CD14-positive monocyte (primary cell): Measurements from ENCODE around the gene CLK4. TPM values are rescaled to one million over a fixed set of nuclear protein-coding genes. Genes with fewer than 3 reads are reported as not detected.

ENCODE experiments used
- DNase-seq, 3 donors: peaks; one replicate each; pipeline ENCODE4 v3.0.0-alpha.2; 2011 to 2022
- H2AFZ ChIP-seq: 2 replicates; pipeline ENCODE4 v1.6.0; 2012; ENCODE audit warnings: mild to moderate bottlenecking, low read depth, low read length, inconsistent platforms; ENCODE audit not compliant: insufficient read depth, poor library complexity, severe bottlenecking
- H3K27ac ChIP-seq, 2 donors: 1 replicate in 1 of 2; 2 replicates in 1 of 2; pipeline ENCODE4 v1.5.1; 2012 to 2013; ENCODE audit warnings: low read length in 2 of 2, control low read depth in 1 of 2, inconsistent platforms in 1 of 2, low read depth in 1 of 2, mild to moderate bottlenecking in 1 of 2
- H3K27me3 ChIP-seq, 2 donors: one replicate each; pipeline versions ENCODE4 v1.6.0 to v1.6.1; 2011 to 2013; ENCODE audit warnings: low read length in 2 of 2; ENCODE audit not compliant: control insufficient read depth in 2 of 2, insufficient read depth in 2 of 2
- H3K36me3 ChIP-seq, 2 donors: replicated peaks in 1 of 2; 1 replicate in 1 of 2; 2 replicates in 1 of 2; pipeline versions ENCODE4 v1.5.1 to v1.6.1; 2012 to 2013; ENCODE audit warnings: low read length in 2 of 2, control low read depth in 1 of 2, inconsistent platforms in 1 of 2, mild to moderate bottlenecking in 1 of 2; ENCODE audit not compliant: insufficient read depth in 2 of 2, control insufficient read depth in 1 of 2
- H3K4me1 ChIP-seq, 2 donors: 1 replicate in 1 of 2; 2 replicates in 1 of 2; pipeline versions ENCODE4 v1.5.1 to v1.6.1; 2012 to 2013; ENCODE audit warnings: low read length in 2 of 2, control low read depth in 1 of 2, inconsistent platforms in 1 of 2, mild to moderate bottlenecking in 1 of 2, moderate library complexity in 1 of 2; ENCODE audit not compliant: insufficient read depth in 2 of 2, control insufficient read depth in 1 of 2
- H3K4me2 ChIP-seq: replicated peaks from 2 replicates; pipeline ENCODE3; 2012; ENCODE audit warnings: low read length, moderate library complexity, mild to moderate bottlenecking; ENCODE audit not compliant: poor library complexity, severe bottlenecking; ENCODE audit errors: extremely low read depth
- H3K4me3 ChIP-seq, 3 experiments: fragments of 200-600 bp in 1 of 3; sonication (generic) in 1 of 3; replicated peaks in 1 of 3; 1 replicate in 2 of 3; 2 replicates in 1 of 3; pipeline ENCODE4 v1.5.1; 2011 to 2013; ENCODE audit warnings: low read length in 3 of 3, mild to moderate bottlenecking in 3 of 3, control low read depth in 2 of 3, low read depth in 2 of 3, inconsistent platforms in 1 of 3, moderate library complexity in 1 of 3
- H3K79me2 ChIP-seq: 2 replicates; pipeline ENCODE4 v1.6.0; 2012; ENCODE audit warnings: mild to moderate bottlenecking, control low read depth, inconsistent platforms, low read length, moderate library complexity; ENCODE audit not compliant: insufficient read depth
- H3K9ac ChIP-seq: 2 replicates; pipeline ENCODE4 v1.6.0; 2017; ENCODE audit warnings: low read length, mild to moderate bottlenecking; ENCODE audit not compliant: insufficient read depth, poor library complexity, severe bottlenecking
- H3K9me3 ChIP-seq, 2 donors: replicated peaks in 1 of 2; 1 replicate in 1 of 2; 2 replicates in 1 of 2; pipeline versions ENCODE4 v1.5.1 to v1.6.1; 2012 to 2013; ENCODE audit warnings: low read length in 2 of 2, control low read depth in 1 of 2; ENCODE audit not compliant: control insufficient read depth in 1 of 2, insufficient read depth in 1 of 2
- H4K20me1 ChIP-seq: 2 replicates; pipeline ENCODE4 v1.6.0; 2012; ENCODE audit warnings: mild to moderate bottlenecking, low read length, control low read depth, moderate library complexity; ENCODE audit not compliant: insufficient read depth
- H3K27ac Mint-ChIP-seq, 7 donors: one replicate each; pipeline ENCODE4 v1.8.0; 2020; ENCODE audit warnings: mild to moderate bottlenecking in 7 of 7, mixed read lengths in 7 of 7, moderate library complexity in 6 of 7, inconsistent platforms in 2 of 7
- H3K27me3 Mint-ChIP-seq, 3 donors: one replicate each; pipeline ENCODE4 v1.8.0; 2021 to 2022; ENCODE audit warnings: low read depth in 3 of 3, mild to moderate bottlenecking in 3 of 3, mixed read lengths in 3 of 3, moderate library complexity in 3 of 3, inconsistent platforms in 1 of 3
- H3K36me3 Mint-ChIP-seq, 2 donors: one replicate each; pipeline ENCODE4 v1.8.0; 2020; ENCODE audit warnings: mixed read lengths in 2 of 2, inconsistent platforms in 1 of 2, mild to moderate bottlenecking in 1 of 2
- H3K4me1 Mint-ChIP-seq: one replicate; pipeline ENCODE4 v1.8.0; 2020; ENCODE audit warnings: mild to moderate bottlenecking, mixed read lengths
- H3K4me3 Mint-ChIP-seq, 2 donors: one replicate each; pipeline ENCODE4 v1.8.0; 2020; ENCODE audit warnings: mild to moderate bottlenecking in 2 of 2, mixed read lengths in 2 of 2, moderate library complexity in 1 of 2
- H3K9me3 Mint-ChIP-seq, 7 donors: one replicate each; pipeline ENCODE4 v1.8.0; 2020 to 2022; ENCODE audit warnings: mixed read lengths in 7 of 7, mild to moderate bottlenecking in 6 of 7, moderate library complexity in 6 of 7, inconsistent platforms in 2 of 7
- CTCF ChIP-seq: fragments of 200-600 bp; IDR thresholded peaks from one replicate; pipeline ENCODE4 v1.8.0; 2022; ENCODE audit warnings: antibody characterized with exemption, mild to moderate bottlenecking
- WGBS: methylation state at CpG from one replicate; pipeline ENCODE4 v1.1.5; 2013; ENCODE audit warnings: missing lambda C conversion rate; ENCODE audit not compliant: insufficient coverage; 5-methylcytosine and 5-hydroxymethylcytosine counted together
- intact Hi-C, 2 donors: fragments of 100-400 bp; cut with micrococcal nuclease; formaldehyde crosslinking; loops; one replicate each; pipeline versions ENCODE4 v1.15.0 to v1.15.1; 2023
- polyA plus RNA-seq, 3 donors: library from polyadenylated mRNA; depleted of rRNA in 1 of 3; unstranded in 2 of 3; stranded (reverse) in 1 of 3; fragments of 300-500 nt in 2 of 3; fragments of >200 nt in 1 of 3; fragmentation: Illumina TruSeq in 2 of 3; gene quantifications; 1 replicate in 2 of 3; 2 replicates in 1 of 3; pipeline ENCODE4 v1.2.3, GENCODE V29; 2012 to 2021

The CLK4 gene
- polyA plus RNA-seq, 3 donors = 3.0 to 46.9 (median 4.9) TPM

GRCh38 chr5:178664141-178664540 is 37.3 kb upstream of the CLK4 start:
- Histone ChIP-seq H3K27me3 (no peaks in the 10 kb centered on the region), H2AFZ (no peak overlapping the region), H3K9me3 (peaks cover 16 to 38% of the 10 kb centered on the region in 2 donors), H4K20me1 (no peaks in the 10 kb centered on the region), H3K4me1 (peaks cover 12 to 21% of the 10 kb centered on the region in 2 donors), H3K36me3 (no peaks in the 10 kb centered on the region), H3K79me2 (no peaks in the 10 kb centered on the region), H3K4me2 (no peak overlapping the region), H3K9ac (no peak overlapping the region), H3K4me3 (no peak overlapping the region), H3K27ac (no peak overlapping the region)
- 75% methylated on average over 2 of the region's 3 CpGs for WGBS
- peaks cover 30 to 53% (median 44%) of the 10 kb centered on the region in 7 donors for H3K9me3 Mint-ChIP-seq
- no peaks in the 10 kb centered on the region for H3K36me3 Mint-ChIP-seq
- no peak overlapping the region for H3K27ac Mint-ChIP-seq
- no peak overlapping the region for H3K4me3 Mint-ChIP-seq
- peaks cover 19% of the 10 kb centered on the region for H3K4me1 Mint-ChIP-seq
- no peak for TF ChIP-seq CTCF
- intact Hi-C loops = no loop called here
- peaks cover 0 to 18% (median 2%) of the 10 kb centered on the region in 3 donors for H3K27me3 Mint-ChIP-seq
- no peak for DNase-seq

GRCh38 chr5:178662541-178662860 is 35.7 kb upstream of the CLK4 start:
- Mint-ChIP-seq H3K4me1 (peaks cover 6% of the 10 kb centered on the region), H3K27me3 (peaks cover 0 to 12% (median 9%) of the 10 kb centered on the region in 3 donors), H3K9me3 (peaks cover 30 to 50% (median 38%) of the 10 kb centered on the region in 7 donors), H3K36me3 (no peaks in the 10 kb centered on the region), H3K27ac (no peak overlapping the region), H3K4me3 (no peak overlapping the region)
- Histone ChIP-seq H3K27me3 (no peaks in the 10 kb centered on the region), H4K20me1 (no peaks in the 10 kb centered on the region), H3K36me3 (no peaks in the 10 kb centered on the region), H3K4me3 (no peak overlapping the region), H3K27ac (no peak overlapping the region), H3K9me3 (peaks cover 16 to 31% of the 10 kb centered on the region in 2 donors), H3K79me2 (no peaks in the 10 kb centered on the region), H3K4me1 (peaks cover 0 to 5% of the 10 kb centered on the region in 2 donors), H3K9ac (no peak overlapping the region), H2AFZ (no peak overlapping the region), H3K4me2 (no peak overlapping the region)
- no peak for TF ChIP-seq CTCF
- WGBS = 94% methylated on average over 7 of the region's 10 CpGs
- intact Hi-C loops = no loop called here
- DNase-seq = no peak
